Ishikawa (cell line): ENCODE data around the gene ARHGEF6.

Source experiments
- CEBPB ChIP-seq: IDR thresholded peaks from 2 replicates; pipeline ENCODE4 v1.6.1; 2012
- EGR1 ChIP-seq: IDR thresholded peaks from 2 replicates; pipeline ENCODE4 v1.6.1; 2012
- EP300 ChIP-seq: IDR thresholded peaks from 2 replicates; pipeline ENCODE4 v1.6.1; 2012; ENCODE audit warnings: borderline replicate concordance
- FOXM1 ChIP-seq: IDR thresholded peaks from 2 replicates; pipeline ENCODE4 v1.6.1; 2012; ENCODE audit warnings: low read depth, borderline replicate concordance
- NFIC ChIP-seq: IDR thresholded peaks from 2 replicates; pipeline ENCODE4 v1.6.1; 2012
- RAD21 ChIP-seq: IDR thresholded peaks from 2 replicates; pipeline ENCODE4 v1.6.1; 2012; ENCODE audit warnings: low read depth
- YY1 ChIP-seq: IDR thresholded peaks from 2 replicates; pipeline ENCODE4 v1.6.1; 2012; ENCODE audit warnings: low read depth
- TF ChIP-seq, protein P1 (sequence below): IDR thresholded peaks from 2 replicates; pipeline ENCODE4 v1.6.1; 2012

DNA sequence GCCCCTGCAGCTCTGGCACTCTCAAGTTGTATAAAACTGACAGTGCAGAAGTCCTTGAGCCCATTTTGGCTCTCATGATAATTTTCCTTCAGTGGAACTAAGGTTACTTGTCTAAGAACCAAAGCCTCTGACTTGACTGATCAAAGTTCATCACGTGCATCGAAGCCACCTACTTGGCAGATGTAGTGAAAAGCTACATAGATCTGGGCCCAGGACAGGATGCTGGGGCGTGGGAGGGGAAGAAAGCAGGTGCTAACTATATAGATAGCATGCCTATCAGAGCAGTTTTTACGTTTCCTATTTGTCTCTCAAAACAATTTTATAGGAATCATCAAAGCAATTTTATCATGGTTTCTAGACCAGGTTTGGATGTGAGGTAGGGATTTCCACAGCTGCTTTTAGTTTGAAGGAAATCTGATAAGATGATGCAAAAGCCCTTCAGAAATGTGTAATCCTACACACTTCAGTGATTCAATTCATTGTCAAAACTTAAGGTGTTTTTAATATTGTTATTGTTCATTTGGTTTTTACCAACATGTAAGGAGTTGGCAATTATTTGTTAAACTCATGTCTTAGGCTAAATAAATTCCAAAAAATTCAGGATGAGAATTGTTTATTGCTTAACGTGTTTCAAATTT is 134.0 kb downstream of the ARHGEF6 start:
- TF ChIP-seq, protein P1, sequence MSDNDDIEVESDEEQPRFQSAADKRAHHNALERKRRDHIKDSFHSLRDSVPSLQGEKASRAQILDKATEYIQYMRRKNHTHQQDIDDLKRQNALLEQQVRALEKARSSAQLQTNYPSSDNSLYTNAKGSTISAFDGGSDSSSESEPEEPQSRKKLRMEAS = no peak
- no peak for TF ChIP-seq RAD21
- no peak for TF ChIP-seq CEBPB
- no peak for TF ChIP-seq YY1
- no peak for TF ChIP-seq EP300
- no peak for TF ChIP-seq NFIC
- no peak for TF ChIP-seq EGR1
- no peak for TF ChIP-seq FOXM1
